ENCODE measurements around the gene DAZAP1. TPM values are rescaled to one million over a fixed set of nuclear protein-coding genes. Genes with fewer than 3 reads are reported as not detected.

Gene DAZAP1
- polyA plus RNA-seq, 4 donors, result 77.5 to 89.8 (median 83.4) TPM

DNA sequence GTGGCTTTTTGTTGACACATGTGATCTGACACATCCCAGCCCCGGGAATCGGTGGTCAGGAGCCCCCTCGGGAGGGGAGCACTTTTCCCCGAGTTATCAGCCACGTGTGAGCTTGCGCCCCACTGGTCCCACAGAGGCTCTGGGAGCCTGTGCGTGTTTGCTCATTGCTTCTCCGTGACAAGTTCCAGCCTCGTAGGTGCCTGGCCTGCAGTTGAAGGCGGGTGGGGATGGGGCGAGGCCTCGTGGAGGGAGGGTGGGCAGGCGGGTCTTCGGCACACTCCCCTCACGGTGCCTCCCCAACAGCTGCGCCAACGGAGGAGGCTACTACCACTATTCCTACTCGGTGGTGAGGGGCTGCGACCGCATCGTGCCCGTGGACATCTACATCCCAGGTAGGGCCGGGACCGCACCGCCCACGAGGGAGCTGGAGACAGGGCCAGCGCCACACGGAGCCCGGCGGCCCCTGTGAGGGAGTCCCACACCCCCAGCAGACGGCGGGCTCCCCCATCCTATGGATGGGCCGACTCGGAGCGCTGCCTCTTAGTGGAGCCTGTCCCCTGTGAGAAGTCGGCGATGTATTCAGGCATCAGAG is 14.4 kb upstream of the DAZAP1 start:
- no peak for DNase-seq (ENCODE audit: low read depth in 4 of 4, low spot score in 3 of 4)

- no peak for DNase-seq (ENCODE audit: low read depth in 4 of 4, low spot score in 3 of 4)
These were observed 13.5 kb upstream of the DAZAP1 start for GRCh38 chr19:1393841-1394240.

- DNase-seq (ENCODE audit: low read depth in 4 of 4, low spot score in 3 of 4), result no peak
These were observed 12.9 kb upstream of the DAZAP1 start for GRCh38 chr19:1394252-1395193.

- no peak for DNase-seq (ENCODE audit: low read depth in 4 of 4, low spot score in 3 of 4)
These were observed 12.0 kb upstream of the DAZAP1 start for GRCh38 chr19:1395194-1396018.

DNA sequence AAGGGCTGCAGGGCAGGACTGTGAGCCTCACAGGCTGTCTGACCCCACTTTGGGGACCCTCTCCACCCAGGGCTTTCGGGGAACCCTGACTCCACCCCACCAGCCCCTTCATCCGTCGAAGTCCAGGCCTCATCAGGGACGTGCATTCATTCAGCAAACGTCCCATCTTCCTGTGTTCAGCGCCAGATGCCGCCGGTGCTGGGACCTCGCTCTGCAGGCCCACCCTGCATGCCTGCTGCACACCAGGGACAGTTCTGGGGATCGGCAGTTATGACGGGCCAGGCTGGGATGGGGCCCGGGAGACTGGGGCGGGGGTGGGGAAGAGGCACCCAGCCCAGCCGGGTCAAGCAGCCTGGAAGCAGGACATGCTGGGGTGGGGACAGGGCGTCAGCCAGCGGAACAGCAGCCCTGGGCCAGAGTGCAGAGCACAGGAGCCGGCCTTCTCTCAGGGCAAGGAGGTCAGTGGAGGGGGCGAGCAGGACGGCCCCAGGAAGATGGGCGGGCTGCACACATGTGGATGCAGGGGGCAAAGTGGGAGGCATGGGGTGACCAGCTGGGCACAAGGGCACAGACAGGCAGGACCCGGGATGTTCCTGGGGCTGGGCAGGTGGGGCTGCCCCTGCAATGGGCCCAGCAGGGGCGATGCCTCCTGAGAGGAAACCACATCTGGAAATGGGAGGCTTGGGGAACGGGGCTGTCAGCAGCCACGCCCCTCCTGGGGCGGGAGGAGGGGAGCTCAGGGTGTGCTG is 11.2 kb upstream of the DAZAP1 start:
- no peak for DNase-seq (ENCODE audit: low read depth in 4 of 4, low spot score in 3 of 4)

- DNase-seq (ENCODE audit: low read depth in 4 of 4, low spot score in 3 of 4), result no peak
These were observed 10.4 kb upstream of the DAZAP1 start for GRCh38 chr19:1396768-1397679.

DNA sequence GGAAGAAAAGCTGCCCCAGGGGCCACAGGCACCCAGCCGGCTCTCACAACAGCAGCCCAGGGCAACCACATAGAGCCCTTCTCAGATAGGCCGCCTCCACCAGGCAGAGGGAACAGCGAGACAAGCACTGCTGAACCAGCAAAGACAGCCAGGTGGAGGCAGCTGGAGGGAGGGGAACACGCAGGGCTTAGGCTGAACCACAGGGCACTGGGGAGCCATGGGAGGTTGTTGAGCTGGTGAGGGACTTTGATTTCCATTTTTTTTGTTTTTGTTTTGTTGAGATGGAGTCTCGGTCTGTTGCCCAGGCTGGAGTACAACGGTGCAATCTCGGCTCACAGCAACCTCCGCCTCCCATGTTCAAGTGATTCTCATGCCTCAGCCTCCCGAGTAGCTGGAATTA is 9.5 kb upstream of the DAZAP1 start:
- no peak for DNase-seq (ENCODE audit: low read depth in 4 of 4, low spot score in 3 of 4)

- no peak for DNase-seq (ENCODE audit: low read depth in 4 of 4, low spot score in 3 of 4)
These were observed 8.3 kb upstream of the DAZAP1 start for GRCh38 chr19:1399079-1399478.

DNA sequence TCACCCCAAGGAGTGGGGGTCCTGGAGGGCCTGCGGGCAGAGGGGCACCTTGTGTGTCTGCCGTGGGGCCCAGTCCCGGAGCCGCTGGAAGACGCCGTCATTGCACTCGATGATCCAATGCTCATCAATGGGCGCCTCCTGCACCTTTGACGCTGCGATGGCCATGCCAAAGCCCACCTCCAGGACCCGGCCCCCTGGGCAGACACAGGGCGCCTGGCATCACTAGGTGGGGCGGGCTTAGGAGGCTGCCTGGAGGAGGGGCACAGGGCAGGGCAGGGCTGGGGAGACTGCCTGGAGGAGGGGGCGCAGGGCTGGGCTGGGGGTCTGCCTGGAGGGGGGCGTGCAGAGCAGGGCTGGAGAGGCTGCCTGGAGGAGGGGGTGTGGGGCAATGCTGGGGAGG is 7.6 kb upstream of the DAZAP1 start:
- DNase-seq (ENCODE audit: low read depth in 4 of 4, low spot score in 3 of 4), result no peak

DNA sequence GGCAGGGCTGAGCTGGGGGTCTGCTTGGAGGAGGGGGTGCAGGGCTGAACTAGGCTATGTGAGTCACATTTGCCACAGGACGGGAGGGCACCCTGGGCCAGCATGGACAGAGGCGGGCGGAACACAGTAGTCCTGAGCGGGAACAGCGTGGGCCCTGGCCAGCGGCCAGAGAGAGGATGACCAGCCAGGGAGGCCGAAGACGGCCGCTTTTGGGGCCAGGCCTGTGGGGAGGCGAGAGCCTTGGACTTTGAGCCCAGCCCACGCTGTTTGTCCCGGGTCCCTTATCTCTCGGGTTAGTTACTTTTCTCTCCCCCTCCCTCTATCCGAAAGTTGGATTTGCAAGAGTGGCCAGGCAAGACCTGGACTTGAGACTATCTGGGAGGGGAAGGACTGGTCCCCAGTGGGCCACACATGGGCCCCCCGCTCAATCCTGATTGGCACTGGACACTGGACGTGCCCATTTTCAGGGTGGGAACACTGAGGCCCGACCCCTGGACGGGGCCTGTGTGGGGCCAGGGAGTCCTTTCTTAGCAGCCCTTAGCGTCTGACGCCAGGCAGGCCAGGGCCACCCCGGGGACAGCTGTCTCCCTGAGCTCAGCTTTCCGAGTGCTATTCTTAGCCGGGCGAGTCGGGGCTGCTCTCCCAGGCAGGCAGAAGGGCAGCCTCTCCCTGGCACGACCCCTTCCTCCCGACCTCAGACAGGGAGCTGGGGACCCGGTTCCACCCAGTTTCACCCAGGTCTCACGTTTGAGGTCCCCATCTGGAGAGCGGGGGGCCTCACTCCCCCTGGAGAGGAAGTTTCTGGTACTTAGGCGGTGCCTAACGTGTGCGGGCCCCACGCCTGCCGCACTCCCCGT is 6.9 kb upstream of the DAZAP1 start:
- no peak for DNase-seq (ENCODE audit: low read depth in 4 of 4, low spot score in 3 of 4)

GRCh38 chr19:1401138-1401888 is 6.1 kb upstream of the DAZAP1 start, which contains the start of gene GAMT:
GAMT (minus strand) TSS chr19:1401542; CDS start chr19:1401476, 66 bp downstream.
- DNase-seq (ENCODE audit: low read depth in 4 of 4, low spot score in 3 of 4), result no peak

- DNase-seq (ENCODE audit: low read depth in 4 of 4, low spot score in 3 of 4), result no peak
These were observed 5.5 kb upstream of the DAZAP1 start for GRCh38 chr19:1401889-1402217.

- no peak for DNase-seq (ENCODE audit: low read depth in 4 of 4, low spot score in 3 of 4)
These were observed 4.8 kb upstream of the DAZAP1 start for GRCh38 chr19:1402411-1403070.

DNA sequence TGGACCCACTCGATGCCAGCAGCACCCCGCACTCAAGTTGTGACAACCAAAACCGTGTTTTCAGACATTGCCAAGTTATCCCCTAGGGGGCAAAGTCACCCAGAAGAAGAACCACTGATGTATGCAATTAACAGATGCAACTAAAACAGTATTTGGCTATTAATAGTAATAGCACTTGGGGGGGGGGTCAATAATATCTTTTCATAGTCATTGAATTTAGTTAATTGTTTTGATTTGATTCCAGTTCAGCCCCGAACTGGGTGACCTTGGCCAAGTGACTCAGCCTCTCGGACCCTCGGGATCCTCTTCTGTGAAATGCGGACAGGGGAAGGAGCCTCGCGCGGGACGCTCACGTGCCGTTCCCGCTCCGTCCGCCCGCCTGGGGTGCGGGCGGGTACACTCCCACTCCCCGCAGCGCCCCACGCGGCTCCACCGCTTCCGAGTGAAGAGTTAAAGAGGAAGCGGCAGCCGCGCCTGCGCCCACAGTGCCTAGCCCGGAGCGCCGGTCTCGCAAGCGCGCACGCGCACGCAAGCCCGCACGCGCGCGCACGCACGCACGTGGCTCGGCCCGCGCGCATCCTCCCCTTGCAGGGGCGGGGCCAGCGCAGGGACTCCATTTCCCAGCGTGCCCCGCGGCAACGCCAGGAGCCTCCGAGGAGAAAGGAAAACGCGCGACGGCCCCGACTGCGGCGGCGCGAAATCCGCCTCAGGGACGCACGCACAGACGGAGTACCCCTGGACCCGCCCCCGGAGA is 435 bp upstream of the DAZAP1 start:
- peak; percentile 97 to 98 (median 98) for DNase-seq (ENCODE audit: low read depth in 4 of 4, low spot score in 3 of 4)

GRCh38 chr19:1408300-1409203 is 1.2 kb downstream of the DAZAP1 start:
- DNase-seq (ENCODE audit: low read depth in 4 of 4, low spot score in 3 of 4), result no peak

Measured in right renal pelvis (tissue), 4 donors.